ENCODE data around the gene MKX. TPM values are rescaled to one million over a fixed set of nuclear protein-coding genes. Genes with fewer than 3 reads are reported as not detected.

The MKX gene
- total RNA-seq, 1 experiment from 2014 or later = not detected

GRCh38 chr10:27625452-27626211 is 120.0 kb downstream of the MKX start:
- H3K27ac ChIP-seq (ENCODE audit: low read length) = no peak overlapping the region
- H3K4me1 ChIP-seq (ENCODE audit: control insufficient read depth, insufficient read depth, low read length) = no peaks in the 10 kb centered on the region
- in situ Hi-C loops (cut with HindIII; ENCODE audit: low pct_unique_long_range_greater_than_20kb, low sequenced_read_pairs) (no loop called here), intact Hi-C loops (cut with micrococcal nuclease; ENCODE audit: unreplicated experiment) (no loop called here)
- DNase-seq (ENCODE audit: low read depth, low spot score) (no peak), ATAC-seq (no peak)
- no peaks in the 10 kb centered on the region for H3K36me3 ChIP-seq (ENCODE audit: control insufficient read depth, insufficient read depth, low read length)
- no TSS peak for BruUV-seq (replicated peaks)
- TF ChIP-seq REST (IDR thresholded peaks at IDR 0.05; ENCODE audit: insufficient read depth in 1 of 2, low read depth in 2 of 2, low read length in 1 of 2) (no peak), SIN3A (IDR thresholded peaks at IDR 0.05; ENCODE audit: borderline replicate concordance, insufficient read depth, low read depth, low read length) (no peak), CTCF (IDR thresholded peaks at IDR 0.05) (no peak), TCF7L2 (IDR thresholded peaks at IDR 0.05; ENCODE audit: low read depth, low read length) (no peak), POLR2AphosphoS5 (IDR thresholded peaks at IDR 0.05; ENCODE audit: low read depth, low read length) (no peak)
- no peak overlapping the region for H3K4me3 ChIP-seq (ENCODE audit: low read depth in 2 of 2, low read length in 2 of 2)
- ChIA-PET POLR2A (no interaction called here), CTCF (no interaction called here)
- H3K27me3 ChIP-seq (ENCODE audit: control insufficient read depth, insufficient read depth, low read length) = no peaks in the 10 kb centered on the region
- no peaks in the 10 kb centered on the region for H3K9me3 ChIP-seq (ENCODE audit: control insufficient read depth, insufficient read depth, low read depth, low read length)

- no peaks in the 10 kb centered on the region for H3K36me3 ChIP-seq (ENCODE audit: control insufficient read depth, insufficient read depth, low read length)
- TF ChIP-seq TCF7L2 (IDR thresholded peaks at IDR 0.05; ENCODE audit: low read depth, low read length) (no peak), REST (IDR thresholded peaks at IDR 0.05; ENCODE audit: insufficient read depth in 1 of 2, low read depth in 2 of 2, low read length in 1 of 2) (no peak), SIN3A (IDR thresholded peaks at IDR 0.05; ENCODE audit: borderline replicate concordance, insufficient read depth, low read depth, low read length) (no peak), CTCF (IDR thresholded peaks at IDR 0.05) (no peak), POLR2AphosphoS5 (IDR thresholded peaks at IDR 0.05; ENCODE audit: low read depth, low read length) (no peak)
- CTCF ChIA-PET = no interaction called here
- no peak overlapping the region for H3K27ac ChIP-seq (ENCODE audit: low read length)
- no peaks in the 10 kb centered on the region for H3K4me1 ChIP-seq (ENCODE audit: control insufficient read depth, insufficient read depth, low read length)
- POLR2A ChIA-PET = no interaction called here
- BruUV-seq (replicated peaks) = no TSS peak
- DNase-seq (ENCODE audit: low read depth, low spot score) = no peak
- no peaks in the 10 kb centered on the region for H3K9me3 ChIP-seq (ENCODE audit: control insufficient read depth, insufficient read depth, low read depth, low read length)
- no peak overlapping the region for H3K4me3 ChIP-seq (ENCODE audit: low read depth in 2 of 2, low read length in 2 of 2)
- ATAC-seq = no peak
- intact Hi-C loops (cut with micrococcal nuclease; ENCODE audit: unreplicated experiment) (no loop called here), in situ Hi-C loops (cut with HindIII; ENCODE audit: low pct_unique_long_range_greater_than_20kb, low sequenced_read_pairs) (no loop called here)
- no peaks in the 10 kb centered on the region for H3K27me3 ChIP-seq (ENCODE audit: control insufficient read depth, insufficient read depth, low read length)
Measured at GRCh38 chr10:27624941-27625340, 120.7 kb downstream of the MKX start.

All from Panc1 (cell line).